Tibial nerve (tissue), 4 donors: Measurements from ENCODE around the gene FNDC5. TPM values are rescaled to one million over a fixed set of nuclear protein-coding genes. Genes with fewer than 3 reads are reported as not detected.

Source experiments
- DNase-seq, 2 donors: peaks; one replicate each; pipeline ENCODE4 v3.0.0-alpha.2; 2019; ENCODE audit warnings: low spot score in 2 of 2
- H3K27ac ChIP-seq, 4 donors: fragments of 200-600 bp; sonication (generic) in 3 of 4; one replicate each; pipeline ENCODE4 v1.5.1; 2017 to 2019; ENCODE audit warnings: mild to moderate bottlenecking in 1 of 4
- H3K27me3 ChIP-seq, 2 donors: fragments of 200-600 bp; sonication (generic) in 1 of 2; one replicate each; pipeline versions ENCODE4 v1.5.1 to v1.6.0; 2017 to 2019
- H3K36me3 ChIP-seq, 3 donors: fragments of 200-600 bp; sonication (generic); one replicate each; pipeline ENCODE4 v1.5.1; 2018 to 2019
- H3K4me1 ChIP-seq, 4 donors: fragments of 200-600 bp; sonication (generic) in 3 of 4; one replicate each; pipeline ENCODE4 v1.5.1; 2017 to 2019
- H3K4me3 ChIP-seq, 4 donors: fragments of 200-600 bp; sonication (generic) in 3 of 4; one replicate each; pipeline ENCODE4 v1.5.1; 2017 to 2019; ENCODE audit warnings: mild to moderate bottlenecking in 1 of 4, moderate library complexity in 1 of 4
- H3K9me3 ChIP-seq, 4 donors: fragments of 200-600 bp; sonication (generic) in 3 of 4; one replicate each; pipeline ENCODE4 v1.5.1; 2017 to 2019
- CTCF ChIP-seq, 5 experiments: fragments of 200-600 bp in 3 of 5; fragments of 450-650 bp in 2 of 5; sonication (generic) in 3 of 5; IDR thresholded peaks; one replicate each; pipeline ENCODE4 v1.5.1; 2016 to 2019; ENCODE audit warnings: antibody characterized with exemption in 5 of 5, mild to moderate bottlenecking in 3 of 5, moderate library complexity in 2 of 5
- EP300 ChIP-seq, 2 donors: sonication (generic); formaldehyde crosslinking; IDR thresholded peaks; one replicate each; pipeline ENCODE4 v1.6.1; 2017; ENCODE audit warnings: antibody characterized with exemption in 2 of 2, mild to moderate bottlenecking in 1 of 2
- POLR2A ChIP-seq, 2 donors: fragments of 450-650 bp; IDR thresholded peaks; one replicate each; pipeline ENCODE4 v1.6.1; 2017; ENCODE audit warnings: antibody characterized with exemption in 2 of 2, mild to moderate bottlenecking in 2 of 2, moderate library complexity in 2 of 2
- WGBS, 2 donors: methylation state at CpG; one replicate each; pipeline ENCODE4 v1.1.5; 2018; 5-methylcytosine and 5-hydroxymethylcytosine counted together
- total RNA-seq, 4 donors: library from RNA; depleted of rRNA; stranded (reverse); fragments of >200 nt; gene quantifications; one replicate each; pipeline ENCODE4 v1.1.0, GENCODE V29; 2016

FNDC5 gene
- total RNA-seq, 4 donors from 2014 or later: 0.21 TPM; not detected in 3

DNA sequence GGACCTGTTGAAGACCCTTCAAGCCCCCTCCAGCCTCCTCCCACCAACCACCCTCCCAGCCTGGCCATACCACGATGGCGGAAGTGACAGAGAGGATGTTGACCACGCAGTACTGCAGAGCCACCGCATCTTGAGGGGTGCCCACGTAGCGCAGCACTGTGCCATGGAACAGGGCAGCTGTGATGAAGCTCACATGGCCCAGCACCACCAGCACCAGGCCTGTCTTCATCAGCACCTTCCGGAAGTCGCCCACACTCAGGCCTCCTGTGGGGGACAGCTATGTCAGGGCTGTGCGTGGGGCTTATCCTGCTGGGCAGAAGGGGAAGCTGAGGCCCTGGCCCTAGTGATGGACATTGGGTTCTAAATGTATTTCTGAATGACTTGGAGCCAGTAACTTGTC is 27.3 kb upstream of the FNDC5 start:
- TF ChIP-seq POLR2A (IDR thresholded peaks at IDR 0.05) (no peak), CTCF (IDR thresholded peaks at IDR 0.05) (no peak), EP300 (IDR thresholded peaks at IDR 0.05) (no peak)
- DNase-seq: no peak
- H3K27me3 ChIP-seq: peaks cover 0 to 35% of the 10 kb centered on the region in 2 donors
- no peak overlapping the region for H3K27ac ChIP-seq
- no peaks in the 10 kb centered on the region for H3K9me3 ChIP-seq
- no peaks in the 10 kb centered on the region for H3K36me3 ChIP-seq
- 93 to 95% methylated on average over 8 to 9 of the region's 9 CpGs for WGBS, 2 donors
- no peak overlapping the region for H3K4me3 ChIP-seq
- peaks cover 0 to 26% (median 6%) of the 10 kb centered on the region in 4 donors for H3K4me1 ChIP-seq

DNA sequence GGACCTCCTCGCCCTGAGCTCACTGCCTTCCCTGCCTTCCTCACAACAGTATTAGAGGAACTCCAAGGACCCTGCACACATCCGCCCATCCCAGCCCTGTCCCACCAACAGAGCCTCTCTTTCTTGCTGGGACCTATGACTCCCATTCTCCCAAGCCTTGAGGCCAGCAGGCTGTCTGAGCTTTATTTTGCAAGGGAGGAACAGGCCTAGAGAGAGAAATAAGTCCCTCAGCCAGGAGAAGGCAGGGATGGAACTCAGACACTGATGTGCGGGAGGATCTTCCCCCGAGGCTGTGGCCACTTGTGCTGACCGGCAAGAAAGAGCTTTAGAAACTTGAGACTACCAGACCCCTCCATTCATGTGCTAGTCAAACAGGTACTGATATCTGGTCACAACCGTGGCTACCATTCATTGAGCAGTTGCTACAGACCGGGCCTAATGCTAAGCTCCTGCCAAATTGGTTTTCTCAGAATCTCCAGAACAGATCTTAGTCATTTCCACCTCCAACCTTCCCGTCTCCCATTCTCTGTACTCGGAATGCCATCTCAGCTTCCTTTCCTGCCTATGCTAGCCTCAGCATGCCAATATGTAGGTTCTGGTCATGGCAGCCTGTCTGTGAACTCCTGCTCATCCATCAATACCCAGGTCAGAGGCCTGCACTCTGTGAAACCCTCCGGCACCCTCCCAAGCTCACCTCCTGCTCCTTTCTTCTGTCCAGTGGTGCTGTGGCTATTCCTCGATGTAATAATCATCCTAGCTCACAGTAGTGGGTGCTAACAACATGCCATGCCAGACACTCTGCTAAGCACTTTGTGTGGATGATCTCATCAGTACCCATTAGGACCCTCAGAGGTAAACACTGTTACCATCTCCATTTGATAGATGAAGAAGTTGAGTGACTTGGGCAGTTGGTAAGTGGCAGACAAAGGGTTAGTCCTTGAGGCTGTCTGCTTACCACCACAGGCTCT is 26.7 kb upstream of the FNDC5 start:
- peaks cover 0 to 36% of the 10 kb centered on the region in 2 donors for H3K27me3 ChIP-seq
- H3K4me3 ChIP-seq: no peak overlapping the region
- H3K36me3 ChIP-seq: no peaks in the 10 kb centered on the region
- no peaks in the 10 kb centered on the region for H3K9me3 ChIP-seq
- no peak overlapping the region for H3K27ac ChIP-seq
- WGBS, 2 donors: 65 to 78% methylated on average over 10 to 11 of the region's 11 CpGs
- peaks cover 0 to 32% (median 6%) of the 10 kb centered on the region in 4 donors for H3K4me1 ChIP-seq
- DNase-seq: no peak
- TF ChIP-seq CTCF (IDR thresholded peaks at IDR 0.05) (no peak), POLR2A (IDR thresholded peaks at IDR 0.05) (no peak), EP300 (IDR thresholded peaks at IDR 0.05) (no peak)

GRCh38 chr1:32896451-32896850 is 25.7 kb upstream of the FNDC5 start:
- H3K9me3 ChIP-seq: no peaks in the 10 kb centered on the region
- no peak for TF ChIP-seq CTCF (IDR thresholded peaks at IDR 0.05)
- no peak for TF ChIP-seq EP300 (IDR thresholded peaks at IDR 0.05)
- TF ChIP-seq POLR2A (IDR thresholded peaks at IDR 0.05): no peak
- H3K36me3 ChIP-seq: no peaks in the 10 kb centered on the region
- 71 to 82% methylated on average over 3 to 5 of the region's 5 CpGs for WGBS, 2 donors
- H3K27me3 ChIP-seq: peaks cover 0 to 36% of the 10 kb centered on the region in 2 donors
- no peak overlapping the region for H3K27ac ChIP-seq
- no peak for DNase-seq
- H3K4me3 ChIP-seq: no peak overlapping the region
- peaks cover 0 to 28% (median 6%) of the 10 kb centered on the region in 4 donors for H3K4me1 ChIP-seq

DNA sequence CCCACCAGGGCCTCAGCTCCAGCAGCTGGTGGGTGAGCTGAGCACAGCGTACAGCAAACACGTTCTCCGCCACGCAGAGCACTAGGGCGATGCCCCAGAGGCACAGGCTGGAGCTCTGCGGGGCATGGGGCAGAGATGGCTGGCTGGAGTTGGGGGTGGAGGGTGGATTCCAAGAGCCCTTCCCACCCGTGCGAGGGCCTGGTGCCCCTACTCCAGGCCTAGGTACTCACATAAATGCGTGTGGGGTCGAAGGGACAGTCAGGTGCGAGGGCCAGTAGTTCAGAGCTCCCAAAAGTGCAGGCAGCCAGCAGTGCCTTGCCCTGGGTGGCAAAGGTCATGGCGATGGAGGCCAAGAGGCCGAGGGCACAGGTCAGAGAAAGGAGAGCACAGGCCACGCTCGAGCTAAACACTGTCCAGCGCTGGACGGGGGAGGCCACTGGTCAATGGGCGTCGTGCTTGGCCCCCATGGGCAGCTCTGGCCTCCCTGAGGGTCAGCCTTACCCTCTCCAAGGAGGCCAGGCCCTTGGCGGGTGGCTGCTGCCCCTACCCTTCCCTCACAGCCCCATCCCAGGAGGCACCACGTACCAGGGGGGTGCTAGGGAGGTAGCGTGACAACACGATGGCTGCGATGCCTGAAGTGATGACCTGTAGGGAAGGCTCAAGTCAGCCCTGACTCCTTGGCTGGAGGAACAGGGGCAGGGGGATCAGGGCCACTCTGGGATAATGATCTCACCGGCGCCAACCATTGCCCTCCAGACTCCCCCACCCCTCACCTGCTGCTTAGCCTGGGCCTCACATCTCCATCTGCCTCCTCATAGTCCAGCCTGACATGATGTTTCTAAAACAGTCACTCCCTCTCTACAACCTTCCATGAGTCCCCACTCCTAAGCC is 24.9 kb upstream of the FNDC5 start:
- TF ChIP-seq POLR2A (IDR thresholded peaks at IDR 0.05) (no peak), CTCF (IDR thresholded peaks at IDR 0.05) (no peak), EP300 (IDR thresholded peaks at IDR 0.05) (no peak)
- no peaks in the 10 kb centered on the region for H3K9me3 ChIP-seq
- no peak overlapping the region for H3K4me3 ChIP-seq
- peaks cover 0 to 40% of the 10 kb centered on the region in 2 donors for H3K27me3 ChIP-seq
- H3K27ac ChIP-seq: no peak overlapping the region
- no peak for DNase-seq
- WGBS, 2 donors: 85% methylated on average over 16 to 26 of the region's 26 CpGs
- H3K4me1 ChIP-seq: peaks cover 0 to 23% (median 4%) of the 10 kb centered on the region in 4 donors
- no peaks in the 10 kb centered on the region for H3K36me3 ChIP-seq
